IMR-90 (cell line): Measurements from ENCODE around the gene ITPKC. TPM values are rescaled to one million over a fixed set of nuclear protein-coding genes. Genes with fewer than 3 reads are reported as not detected.

Experiments used
- ATAC-seq: fragments of 200-7000 bp; cut with Tn5 transposase; 2 replicates; pipeline ENCODE4 v1.9.1; 2020; ENCODE audit warnings: low read depth, mild to moderate bottlenecking, moderate library complexity
- BruUV-seq: library from RNA; stranded (reverse); fragments of 400-500 nt; replicated peaks from 2 replicates; lab custom pipeline; 2021; lab: Mats Ljungman, UMichigan
- CTCF ChIA-PET: fragments of 300-600 bp; formaldehyde crosslinking; extraction: SDS; loops from one replicate; lab custom pipeline; 2021; ENCODE audit warnings: antibody characterized with exemption; lab: Yijun Ruan, JAX
- POLR2A ChIA-PET: fragments of 300-600 bp; sonication (Branson Sonifier 250); formaldehyde crosslinking; loops from one replicate; lab custom pipeline; 2022; ENCODE audit warnings: antibody characterized with exemption; ENCODE audit not compliant: unreplicated experiment; lab: Charles Lee
- DNase-seq: peaks from one replicate; pipeline ENCODE4 v3.0.0; 2013
- H2AFZ ChIP-seq: replicated peaks from 2 replicates; pipeline ENCODE3; 2013; ENCODE audit warnings: low read length, mild to moderate bottlenecking; ENCODE audit not compliant: poor library complexity
- H2AK5ac ChIP-seq: 2 replicates; pipeline ENCODE4 v1.6.1; 2013; ENCODE audit warnings: low read depth, low read length, inconsistent platforms
- H2AK9ac ChIP-seq: replicated peaks from 2 replicates; pipeline ENCODE3; 2013; ENCODE audit warnings: mild to moderate bottlenecking, low read depth, low read length, moderate library complexity; ENCODE audit not compliant: poor library complexity
- H2BK120ac ChIP-seq: 2 replicates; pipeline ENCODE4 v1.6.1; 2013; ENCODE audit warnings: low read depth, low read length, inconsistent platforms
- H2BK15ac ChIP-seq: 3 replicates; pipeline ENCODE4 v1.6.1; 2013; ENCODE audit warnings: low read depth, low read length, inconsistent platforms
- H2BK20ac ChIP-seq: 2 replicates; pipeline ENCODE4 v1.6.1; 2013; ENCODE audit warnings: low read depth, mild to moderate bottlenecking, inconsistent platforms, low read length, moderate library complexity
- H2BK5ac ChIP-seq: 2 replicates; pipeline ENCODE4 v1.6.1; 2013; ENCODE audit warnings: mild to moderate bottlenecking, low read depth, low read length, inconsistent platforms; ENCODE audit not compliant: poor library complexity, severe bottlenecking
- H3K14ac ChIP-seq: replicated peaks from 2 replicates; pipeline ENCODE4 v1.6.1; 2013; ENCODE audit warnings: low read depth, low read length, inconsistent platforms
- H3K18ac ChIP-seq: 2 replicates; pipeline ENCODE4 v1.6.1; 2013; ENCODE audit warnings: low read depth, low read length, control low read depth
- H3K23ac ChIP-seq: 2 replicates; pipeline ENCODE4 v1.6.1; 2013; ENCODE audit warnings: low read depth, low read length, inconsistent platforms
- H3K27ac ChIP-seq: 2 replicates; pipeline ENCODE4 v1.5.1; 2013; ENCODE audit warnings: mild to moderate bottlenecking, control low read depth, low read length; ENCODE audit not compliant: insufficient read depth
- H3K27me3 ChIP-seq: 2 replicates; pipeline ENCODE4 v1.6.1; 2013; ENCODE audit warnings: low read length; ENCODE audit not compliant: control insufficient read depth, insufficient read depth
- H3K36me3 ChIP-seq: 2 replicates; pipeline ENCODE4 v1.6.1; 2013; ENCODE audit warnings: low read length, mixed read lengths; ENCODE audit not compliant: control insufficient read depth, insufficient read depth
- H3K4ac ChIP-seq: 2 replicates; pipeline ENCODE4 v1.6.1; 2013; ENCODE audit warnings: low read depth, low read length, inconsistent platforms
- H3K4me1 ChIP-seq: 2 replicates; pipeline ENCODE4 v1.6.1; 2013; ENCODE audit warnings: low read length, mixed read lengths; ENCODE audit not compliant: control insufficient read depth, insufficient read depth
- H3K4me2 ChIP-seq: 2 replicates; pipeline ENCODE4 v1.6.1; 2013; ENCODE audit warnings: low read depth, mild to moderate bottlenecking, control low read depth, low read length, moderate library complexity
- H3K4me3 ChIP-seq: 2 replicates; pipeline ENCODE4 v1.5.1; 2013; ENCODE audit warnings: low read depth, mild to moderate bottlenecking, control low read depth, low read length, moderate library complexity; ENCODE audit not compliant: insufficient read depth
- H3K56ac ChIP-seq: 2 replicates; pipeline ENCODE4 v1.6.1; 2013; ENCODE audit warnings: low read length, inconsistent platforms; ENCODE audit not compliant: insufficient read depth; ENCODE audit errors: extremely low read depth
- H3K79me1 ChIP-seq, 2 experiments: 2 replicates each; pipeline ENCODE4 v1.6.1; 2013; ENCODE audit warnings: low read length in 2 of 2, inconsistent platforms in 1 of 2, low read depth in 1 of 2
- H3K9ac ChIP-seq: 2 replicates; pipeline ENCODE4 v1.6.1; 2013; ENCODE audit warnings: low read depth, low read length, control low read depth
- H3K9me1 ChIP-seq: 2 replicates; pipeline ENCODE4 v1.6.1; 2013; ENCODE audit warnings: low read length, inconsistent platforms; ENCODE audit not compliant: insufficient read depth
- H3K9me3 ChIP-seq: 2 replicates; pipeline ENCODE4 v1.6.1; 2013; ENCODE audit warnings: low read length; ENCODE audit not compliant: control insufficient read depth, insufficient read depth
- H4K20me1 ChIP-seq: 2 replicates; pipeline ENCODE4 v1.6.1; 2013; ENCODE audit warnings: low read length, inconsistent platforms; ENCODE audit not compliant: insufficient read depth
- H4K5ac ChIP-seq: 2 replicates; pipeline ENCODE4 v1.6.1; 2013; ENCODE audit warnings: mild to moderate bottlenecking, low read depth, low read length, control low read depth
- H4K8ac ChIP-seq, 2 experiments: 2 replicates each; pipeline ENCODE4 v1.6.1; 2013; ENCODE audit warnings: low read depth in 2 of 2, low read length in 2 of 2, control low read depth in 1 of 2, inconsistent platforms in 1 of 2
- H4K91ac ChIP-seq: 2 replicates; pipeline ENCODE4 v1.6.1; 2013; ENCODE audit warnings: low read depth, low read length, inconsistent platforms; ENCODE audit not compliant: insufficient read depth
- BHLHE40 ChIP-seq: fragments of 150-350 bp; IDR thresholded peaks from 2 replicates; pipeline ENCODE4 v1.6.1; 2016; ENCODE audit warnings: mild to moderate bottlenecking, low read depth, low read length
- CEBPB ChIP-seq: IDR thresholded peaks from 2 replicates; pipeline ENCODE4 v1.6.1; 2012; ENCODE audit warnings: low read depth, low read length, improper control_type of control experiment
- CHD1 ChIP-seq: IDR thresholded peaks from 2 replicates; pipeline ENCODE4 v1.6.1; 2012; ENCODE audit warnings: low read depth, low read length, improper control_type of control experiment
- FOS ChIP-seq: fragments of 150-350 bp; IDR thresholded peaks from 2 replicates; pipeline ENCODE4 v1.6.1; 2016; ENCODE audit warnings: low read depth, low read length
- MAFK ChIP-seq: IDR thresholded peaks from 2 replicates; pipeline ENCODE4 v1.6.1; 2012; ENCODE audit warnings: low read depth, low read length, improper control_type of control experiment
- MAZ ChIP-seq: IDR thresholded peaks from 2 replicates; pipeline ENCODE4 v1.6.1; 2012; ENCODE audit warnings: low read depth, mild to moderate bottlenecking, low read length, improper control_type of control experiment, moderate library complexity, borderline replicate concordance
- MXI1 ChIP-seq: IDR thresholded peaks from 2 replicates; pipeline ENCODE4 v1.6.1; 2012; ENCODE audit warnings: low read depth, mild to moderate bottlenecking, low read length, moderate library complexity, borderline replicate concordance
- NFE2L2 ChIP-seq: fragments of 150-350 bp; IDR thresholded peaks from 2 replicates; pipeline ENCODE4 v1.6.1; 2016; ENCODE audit warnings: low read depth, mild to moderate bottlenecking, low read length
- POLR2A ChIP-seq: IDR thresholded peaks from 2 replicates; pipeline ENCODE4 v1.6.1; 2012; ENCODE audit warnings: mild to moderate bottlenecking, low read depth, low read length
- RAD21 ChIP-seq: IDR thresholded peaks from 2 replicates; pipeline ENCODE4 v1.6.1; 2012; ENCODE audit warnings: low read length, improper control_type of control experiment
- RCOR1 ChIP-seq: IDR thresholded peaks from 2 replicates; pipeline ENCODE4 v1.6.1; 2012; ENCODE audit warnings: mild to moderate bottlenecking, low read length, improper control_type of control experiment; ENCODE audit not compliant: insufficient replicate concordance
- RFX5 ChIP-seq: IDR thresholded peaks from 2 replicates; pipeline ENCODE4 v1.8.0; 2012; ENCODE audit warnings: low read depth, mild to moderate bottlenecking, low read length, moderate library complexity
- SMC3 ChIP-seq: fragments of 150-350 bp; IDR thresholded peaks from 2 replicates; pipeline ENCODE4 v1.6.1; 2016; ENCODE audit warnings: low read depth, mild to moderate bottlenecking, antibody characterized with exemption, low read length, moderate library complexity
- WGBS, 2 experiments: methylation state at CpG; one replicate each; pipeline versions ENCODE4 v1.1.5 to v1.1.7; 2013; ENCODE audit warnings: missing lambda C conversion rate in 2 of 2; ENCODE audit not compliant: insufficient read length in 1 of 2; ENCODE audit errors: extremely low coverage in 2 of 2; 5-methylcytosine and 5-hydroxymethylcytosine counted together
- dilution Hi-C: fragments of 300-500 bp; cut with HindIII; formaldehyde crosslinking; loops from one replicate; pipeline ENCODE4 v1.14.3; 2018; ENCODE audit warnings: low sequenced_read_pairs; ENCODE audit not compliant: unreplicated experiment
- in situ Hi-C: fragments of 300-500 bp; cut with MboI; formaldehyde crosslinking; loops from 3 replicates; pipeline ENCODE4 v1.14.3; 2019; ENCODE audit warnings: low sequenced_read_pairs, inconsistent platforms, mixed read lengths
- intact Hi-C: fragments of 100-400 bp; cut with micrococcal nuclease; formaldehyde crosslinking; loops from 2 replicates; pipeline ENCODE4 v1.10.0; 2022
- polyA plus RNA-seq, 3 experiments: library from polyadenylated mRNA; depleted of rRNA; stranded (reverse); fragments of >200 nt; gene quantifications; 2 replicates each; pipeline ENCODE4 v1.2.3, GENCODE V29; 2012; ENCODE audit warnings: low replicate concordance in 1 of 3
- total RNA-seq: library from RNA; depleted of rRNA; stranded (reverse); fragments of >200 nt; gene quantifications from 2 replicates; pipeline ENCODE4 v1.2.3, GENCODE V29; 2012
- TF ChIP-seq, protein P1 (sequence below): fragments of 150-350 bp; IDR thresholded peaks from 2 replicates; pipeline ENCODE4 v1.6.1; 2017; ENCODE audit warnings: mild to moderate bottlenecking, antibody characterized with exemption, low read length, low read depth
- TF ChIP-seq, protein P2 (sequence below): fragments of 150-350 bp; IDR thresholded peaks from 2 replicates; pipeline ENCODE4 v1.6.1; 2016; ENCODE audit warnings: low read depth, mild to moderate bottlenecking, low read length, moderate library complexity, borderline replicate concordance
- TF ChIP-seq, protein P3 (sequence below): conservative IDR thresholded peaks from 2 replicates; pipeline ENCODE4 v1.5.1; 2012; ENCODE audit warnings: mild to moderate bottlenecking, low read depth, low read length, improper control_type of control experiment

The ITPKC gene
- total and polyA plus RNA-seq, 2 of the 4 experiments (the other 2 are of a cell fraction) = 7.7 to 9.4 TPM

DNA sequence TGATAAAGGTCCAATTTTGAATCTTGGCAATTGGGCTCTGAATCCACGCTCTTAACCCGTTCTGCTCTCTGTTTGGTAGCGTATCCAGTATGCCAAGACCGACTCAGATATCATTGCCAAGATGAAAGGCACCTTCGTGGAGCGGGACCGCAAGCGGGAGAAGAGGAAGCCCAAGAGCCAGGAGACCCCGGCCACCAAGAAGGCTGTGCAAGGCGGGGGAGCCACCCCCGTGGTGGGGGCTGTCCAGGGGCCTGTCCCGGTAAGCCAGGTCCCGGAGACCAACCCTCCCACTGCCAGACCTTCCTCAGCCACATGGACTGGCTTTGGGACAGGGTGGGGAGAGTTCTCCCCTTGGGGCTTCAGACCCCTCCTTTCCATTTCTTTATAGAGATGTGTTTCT lies 42.4 kb downstream of the ITPKC start:
- POLR2A ChIA-PET = no interaction called here
- intact Hi-C loops = no loop called here
- TF ChIP-seq RAD21 (no peak), FOS (no peak), POLR2A (no peak), MAFK (no peak), RCOR1 (no peak), SMC3 (no peak), CEBPB (no peak), NFE2L2 (no peak), RFX5 (no peak), MAZ (no peak), BHLHE40 (no peak), CHD1 (no peak), MXI1 (no peak)
- TF ChIP-seq, protein P1, sequence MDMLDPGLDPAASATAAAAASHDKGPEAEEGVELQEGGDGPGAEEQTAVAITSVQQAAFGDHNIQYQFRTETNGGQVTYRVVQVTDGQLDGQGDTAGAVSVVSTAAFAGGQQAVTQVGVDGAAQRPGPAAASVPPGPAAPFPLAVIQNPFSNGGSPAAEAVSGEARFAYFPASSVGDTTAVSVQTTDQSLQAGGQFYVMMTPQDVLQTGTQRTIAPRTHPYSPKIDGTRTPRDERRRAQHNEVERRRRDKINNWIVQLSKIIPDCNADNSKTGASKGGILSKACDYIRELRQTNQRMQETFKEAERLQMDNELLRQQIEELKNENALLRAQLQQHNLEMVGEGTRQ = no peak
- TF ChIP-seq, protein P2, sequence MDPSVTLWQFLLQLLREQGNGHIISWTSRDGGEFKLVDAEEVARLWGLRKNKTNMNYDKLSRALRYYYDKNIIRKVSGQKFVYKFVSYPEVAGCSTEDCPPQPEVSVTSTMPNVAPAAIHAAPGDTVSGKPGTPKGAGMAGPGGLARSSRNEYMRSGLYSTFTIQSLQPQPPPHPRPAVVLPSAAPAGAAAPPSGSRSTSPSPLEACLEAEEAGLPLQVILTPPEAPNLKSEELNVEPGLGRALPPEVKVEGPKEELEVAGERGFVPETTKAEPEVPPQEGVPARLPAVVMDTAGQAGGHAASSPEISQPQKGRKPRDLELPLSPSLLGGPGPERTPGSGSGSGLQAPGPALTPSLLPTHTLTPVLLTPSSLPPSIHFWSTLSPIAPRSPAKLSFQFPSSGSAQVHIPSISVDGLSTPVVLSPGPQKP = no peak
- TF ChIP-seq, protein P3, sequence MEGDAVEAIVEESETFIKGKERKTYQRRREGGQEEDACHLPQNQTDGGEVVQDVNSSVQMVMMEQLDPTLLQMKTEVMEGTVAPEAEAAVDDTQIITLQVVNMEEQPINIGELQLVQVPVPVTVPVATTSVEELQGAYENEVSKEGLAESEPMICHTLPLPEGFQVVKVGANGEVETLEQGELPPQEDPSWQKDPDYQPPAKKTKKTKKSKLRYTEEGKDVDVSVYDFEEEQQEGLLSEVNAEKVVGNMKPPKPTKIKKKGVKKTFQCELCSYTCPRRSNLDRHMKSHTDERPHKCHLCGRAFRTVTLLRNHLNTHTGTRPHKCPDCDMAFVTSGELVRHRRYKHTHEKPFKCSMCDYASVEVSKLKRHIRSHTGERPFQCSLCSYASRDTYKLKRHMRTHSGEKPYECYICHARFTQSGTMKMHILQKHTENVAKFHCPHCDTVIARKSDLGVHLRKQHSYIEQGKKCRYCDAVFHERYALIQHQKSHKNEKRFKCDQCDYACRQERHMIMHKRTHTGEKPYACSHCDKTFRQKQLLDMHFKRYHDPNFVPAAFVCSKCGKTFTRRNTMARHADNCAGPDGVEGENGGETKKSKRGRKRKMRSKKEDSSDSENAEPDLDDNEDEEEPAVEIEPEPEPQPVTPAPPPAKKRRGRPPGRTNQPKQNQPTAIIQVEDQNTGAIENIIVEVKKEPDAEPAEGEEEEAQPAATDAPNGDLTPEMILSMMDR = no peak

More for the DNA sequence above, 42.4 kb downstream of the ITPKC start:
- ATAC-seq (no peak), DNase-seq (no peak)
- Histone ChIP-seq H2AK5ac (no peak overlapping the region), H3K27ac (no peak overlapping the region), H3K9ac (no peak overlapping the region), H3K9me1 (peaks cover 9% of the 10 kb centered on the region; the same call in 1 of the 2 replicates), H4K20me1 (peaks cover 39% of the 10 kb centered on the region), H3K4ac (no peak overlapping the region), H2AFZ (no peak overlapping the region), H4K8ac (no peak overlapping the region), H3K4me1 (peaks cover 2% of the 10 kb centered on the region; the same call in 1 of the 2 replicates), H3K9me3 (no peaks in the 10 kb centered on the region), H4K91ac (no peak overlapping the region), H3K36me3 (peaks cover 83% of the 10 kb centered on the region), H2BK20ac (no peak overlapping the region), H2BK120ac (no peak overlapping the region), H3K14ac (no peak overlapping the region), H3K18ac (no peak overlapping the region), H4K5ac (no peak overlapping the region; the same call in 1 of the 2 replicates), H2BK5ac (no peak overlapping the region), H3K56ac (no peak overlapping the region), H2AK9ac (no peak overlapping the region), H3K4me2 (no peak overlapping the region), H3K79me1 (peaks cover 47 to 66% of the 10 kb centered on the region in 2 experiments), H2BK15ac (no peak overlapping the region), H3K27me3 (no peaks in the 10 kb centered on the region), H3K4me3 (no peak overlapping the region), H3K23ac (no peak overlapping the region)
- WGBS, 2 experiments = 98% methylated on average over 8 of the region's 13 CpGs; no CpG with 5 or more reads in 1 of the 2 experiments
- in situ Hi-C loops (no loop called here), dilution Hi-C loops (no loop called here)
- BruUV-seq = no TSS peak
- CTCF ChIA-PET = no interaction called here
